Activated CD4-positive, alpha-beta T cell treated with anti-CD3 and anti-CD28 coated beads, Interleukin-2, amount 50 U/mL, for 24 hours (primary cell): ENCODE data around the gene PGP.

Experiments used
- DNase-seq, 2 donors: peaks; one replicate each; pipeline ENCODE4 v3.0.0-alpha.2; 2020; ENCODE audit warnings: low read depth in 1 of 2, low spot score in 1 of 2

The PGP gene

DNA sequence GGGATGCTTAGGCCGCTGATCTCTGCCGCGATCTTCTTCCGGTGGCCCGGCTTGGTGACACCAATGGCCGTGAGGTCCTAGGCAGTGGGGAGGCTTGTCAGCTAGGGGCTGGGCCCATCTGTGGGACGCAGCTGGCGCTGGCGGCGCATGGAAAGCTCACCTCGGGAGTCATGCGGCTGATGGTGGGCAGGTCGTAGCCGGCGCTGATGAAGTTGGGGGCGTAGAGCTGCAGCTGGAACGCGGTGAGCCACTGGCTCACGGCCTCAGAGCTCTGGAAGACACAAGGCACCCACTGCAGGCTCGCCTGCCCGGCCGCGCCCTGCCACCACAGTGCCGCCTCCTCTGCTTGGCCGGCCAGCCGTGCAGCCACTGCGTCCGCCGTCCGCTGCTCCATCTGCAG lies 31.0 kb downstream of the PGP start:
- DNase-seq = no peak

- DNase-seq = no peak
These were observed 32.7 kb downstream of the PGP start for GRCh38 chr16:2181952-2182351.

DNA sequence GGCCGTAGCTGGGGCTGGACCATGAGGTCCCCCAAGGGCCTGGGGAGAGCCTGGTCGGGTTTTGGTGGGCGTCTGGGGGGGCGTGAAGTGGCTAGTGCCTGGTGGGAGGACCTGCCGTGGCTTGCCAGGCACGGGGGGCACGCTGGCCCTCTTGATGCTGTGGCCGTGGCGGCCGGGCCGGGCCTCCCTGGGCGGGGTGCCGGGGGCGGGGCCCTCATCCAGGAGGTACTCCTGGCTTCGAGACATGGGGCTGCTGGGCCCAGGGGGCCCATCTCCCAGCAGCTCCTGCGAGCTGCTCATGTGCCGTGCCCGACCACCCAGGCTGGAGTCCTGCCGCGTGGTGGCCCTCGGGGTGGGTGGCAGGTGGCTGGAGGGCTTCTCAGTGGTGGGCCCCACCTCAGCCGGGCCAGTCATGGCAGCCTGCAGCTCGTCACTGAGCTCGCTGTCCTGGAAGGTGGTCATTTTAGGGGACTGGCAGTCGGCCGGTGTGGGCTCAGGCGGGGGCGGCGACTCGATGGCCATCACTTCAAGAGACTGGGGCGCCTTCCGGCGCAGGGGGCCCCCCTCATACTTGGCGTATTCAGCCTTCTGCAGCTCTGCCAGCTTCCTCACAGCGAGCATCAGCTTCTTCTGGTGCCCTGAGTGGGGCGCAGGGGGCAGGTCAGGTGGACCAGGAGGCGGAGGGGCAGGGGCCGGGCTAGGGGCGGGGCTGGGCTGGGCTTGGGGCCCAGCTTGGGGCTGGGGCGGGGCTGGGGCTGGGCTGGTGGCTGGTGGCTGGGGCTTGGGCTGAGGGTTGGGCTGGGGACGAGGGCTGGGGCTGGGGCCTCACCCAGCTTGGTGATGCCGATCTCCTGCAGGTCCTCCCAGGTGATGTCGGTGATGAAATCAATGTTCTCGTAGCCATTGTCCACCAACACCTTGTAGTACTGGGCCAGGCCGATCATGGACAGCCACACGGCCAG lies 33.4 kb downstream of the PGP start:
- no peak for DNase-seq

- no peak for DNase-seq
These were observed 34.2 kb downstream of the PGP start for GRCh38 chr16:2180461-2180860.

- DNase-seq = no peak
These were observed 35.1 kb downstream of the PGP start for GRCh38 chr16:2179576-2179975.

GRCh38 chr16:2179107-2179501 lies 35.5 kb downstream of the PGP start:
- DNase-seq = no peak

- DNase-seq = no peak
These were observed 36.1 kb downstream of the PGP start for GRCh38 chr16:2178321-2179106.

GRCh38 chr16:2177561-2177960 lies 37.1 kb downstream of the PGP start:
- no peak for DNase-seq

DNA sequence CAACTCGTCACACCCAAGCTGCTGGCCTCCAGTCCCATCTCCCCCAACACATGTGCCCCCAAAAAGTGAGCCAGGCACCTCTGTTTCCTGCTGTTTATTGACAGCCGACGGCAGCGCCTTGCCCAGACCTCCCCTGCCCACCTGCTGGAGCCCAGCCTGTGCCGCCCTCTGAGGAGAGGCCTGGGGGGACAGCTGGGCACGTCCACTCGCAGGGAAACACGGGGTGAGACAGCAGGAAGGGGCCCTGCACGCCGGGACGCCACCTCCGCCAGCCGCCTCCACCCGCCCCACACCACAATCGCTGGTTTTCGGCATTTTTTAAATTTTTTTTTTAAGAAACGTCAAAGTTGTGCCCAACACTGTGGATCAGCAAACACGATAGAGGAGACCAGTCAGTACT lies 37.5 kb downstream of the PGP start:
- no peak for DNase-seq

DNA sequence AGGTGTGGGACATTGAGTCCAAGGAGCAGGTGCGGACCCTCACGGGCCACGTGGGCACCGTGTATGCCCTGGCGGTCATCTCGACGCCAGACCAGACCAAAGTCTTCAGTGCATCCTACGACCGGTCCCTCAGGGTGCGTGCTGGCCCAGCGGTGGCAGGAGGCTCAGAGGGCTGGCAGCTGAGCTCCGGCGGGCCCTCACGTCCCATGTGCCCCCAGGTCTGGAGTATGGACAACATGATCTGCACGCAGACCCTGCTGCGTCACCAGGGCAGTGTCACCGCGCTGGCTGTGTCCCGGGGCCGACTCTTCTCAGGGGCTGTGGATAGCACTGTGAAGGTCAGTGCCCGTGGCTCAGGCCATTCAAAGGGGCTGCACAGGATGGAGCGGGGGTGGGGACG lies 38.6 kb downstream of the PGP start:
- no peak for DNase-seq

DNA sequence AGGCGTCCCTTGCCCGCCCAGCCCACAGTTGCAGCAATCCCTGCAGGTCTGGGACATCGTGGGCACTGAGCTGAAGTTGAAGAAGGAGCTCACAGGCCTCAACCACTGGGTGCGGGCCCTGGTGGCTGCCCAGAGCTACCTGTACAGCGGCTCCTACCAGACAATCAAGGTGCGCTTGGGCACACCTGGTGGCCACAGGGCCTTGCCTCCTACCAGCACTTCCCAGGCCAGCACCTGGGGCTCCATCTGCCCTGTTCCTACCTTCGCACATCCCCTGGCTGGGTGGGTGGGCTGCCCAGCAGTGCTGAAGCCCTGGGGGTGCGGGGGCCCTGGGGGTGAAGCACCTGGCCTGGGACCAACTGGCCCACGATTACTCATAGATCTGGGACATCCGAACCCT lies 39.2 kb downstream of the PGP start:
- DNase-seq = no peak

- no peak for DNase-seq
These were observed 40.1 kb downstream of the PGP start for GRCh38 chr16:2174396-2175131.

DNA sequence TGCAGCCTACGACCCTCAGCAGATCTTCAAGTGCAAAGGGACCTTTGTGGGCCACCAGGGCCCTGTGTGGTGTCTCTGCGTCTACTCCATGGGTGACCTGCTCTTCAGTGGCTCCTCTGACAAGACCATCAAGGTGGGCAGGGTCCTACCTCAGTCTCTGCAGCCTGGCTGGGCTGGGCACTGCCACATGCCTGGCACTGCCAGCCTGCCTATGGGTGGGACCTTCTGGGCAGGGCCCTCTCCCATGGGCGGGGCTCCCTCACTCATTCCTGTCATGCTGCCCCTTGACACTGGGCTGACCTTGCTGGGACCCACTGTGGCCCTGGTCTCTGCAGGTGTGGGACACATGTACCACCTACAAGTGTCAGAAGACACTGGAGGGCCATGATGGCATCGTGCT lies 40.7 kb downstream of the PGP start:
- no peak for DNase-seq

GRCh38 chr16:2173366-2173765 lies 41.3 kb downstream of the PGP start:
- DNase-seq = no peak

DNA sequence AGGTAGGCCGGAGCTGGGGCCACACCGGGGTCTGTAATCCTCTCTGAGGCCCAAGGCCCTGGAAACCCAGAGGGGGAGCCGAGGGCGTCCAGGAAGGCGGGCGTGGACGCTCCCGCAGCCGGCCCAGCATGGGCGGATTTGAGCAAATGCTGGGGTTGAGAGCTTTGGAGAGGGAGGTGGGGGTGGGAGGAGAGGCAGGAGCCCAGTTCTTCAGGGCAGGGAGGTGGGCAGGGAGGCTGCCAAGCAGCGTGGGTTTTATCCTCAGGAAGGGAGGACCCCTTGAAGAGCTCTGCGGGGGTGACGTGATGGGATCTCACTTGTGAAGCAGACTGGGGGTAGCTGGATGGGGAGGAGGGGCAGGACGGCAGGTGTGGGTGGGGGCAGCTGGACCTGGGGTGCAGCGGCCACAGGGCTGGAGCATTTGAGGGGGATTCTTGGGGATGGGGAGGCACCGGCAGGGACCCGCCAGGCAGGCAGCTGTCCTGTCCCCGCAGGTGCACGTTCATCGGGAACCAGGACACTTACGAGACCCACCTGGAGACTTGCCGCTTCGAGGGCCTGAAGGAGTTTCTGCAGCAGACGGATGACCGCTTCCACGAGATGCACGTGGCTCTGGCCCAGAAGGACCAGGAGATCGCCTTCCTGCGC lies 41.8 kb downstream of the PGP start:
- DNase-seq = no peak

- DNase-seq = no peak
These were observed 43.0 kb downstream of the PGP start for GRCh38 chr16:2171601-2172178.

DNA sequence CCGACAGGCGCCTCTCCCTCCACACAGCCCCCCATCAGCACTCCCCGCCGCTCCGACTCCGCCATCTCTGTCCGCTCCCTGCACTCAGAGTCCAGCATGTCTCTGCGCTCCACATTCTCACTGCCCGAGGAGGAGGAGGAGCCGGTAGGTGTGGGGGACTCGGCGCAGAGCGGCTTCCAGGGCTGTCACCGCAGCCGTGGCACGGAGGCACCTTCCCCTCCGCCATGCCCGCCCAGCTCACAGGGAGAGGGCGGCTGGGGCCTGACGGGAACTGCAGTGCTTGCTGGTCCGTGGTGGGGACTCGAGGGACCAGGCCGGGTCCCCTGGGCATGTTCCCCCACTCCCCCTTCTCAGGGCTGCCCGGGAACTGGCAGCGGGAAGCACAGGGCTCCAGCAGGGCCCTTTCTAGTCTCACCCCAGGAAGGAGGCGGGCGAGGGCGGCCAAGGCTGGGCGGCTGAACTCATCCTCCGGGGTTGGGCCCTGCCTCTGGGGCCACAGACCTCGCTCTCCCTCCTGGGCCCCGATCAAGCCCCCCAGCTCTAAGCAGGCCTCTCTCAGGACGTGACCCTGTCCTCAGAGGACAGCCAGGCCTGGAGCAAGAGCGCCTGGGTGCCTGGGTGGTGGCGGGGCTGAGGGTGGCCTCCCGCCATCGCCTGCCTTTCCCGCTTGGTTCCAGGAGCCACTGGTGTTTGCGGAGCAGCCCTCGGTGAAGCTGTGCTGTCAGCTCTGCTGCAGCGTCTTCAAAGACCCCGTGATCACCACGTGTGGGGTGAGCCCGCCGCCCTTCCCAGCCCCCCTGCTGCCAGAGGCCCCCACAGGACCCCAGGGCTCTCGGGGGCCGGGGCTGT lies 43.8 kb downstream of the PGP start:
- no peak for DNase-seq

- no peak for DNase-seq
These were observed 44.6 kb downstream of the PGP start for GRCh38 chr16:2170080-2170479.

DNA sequence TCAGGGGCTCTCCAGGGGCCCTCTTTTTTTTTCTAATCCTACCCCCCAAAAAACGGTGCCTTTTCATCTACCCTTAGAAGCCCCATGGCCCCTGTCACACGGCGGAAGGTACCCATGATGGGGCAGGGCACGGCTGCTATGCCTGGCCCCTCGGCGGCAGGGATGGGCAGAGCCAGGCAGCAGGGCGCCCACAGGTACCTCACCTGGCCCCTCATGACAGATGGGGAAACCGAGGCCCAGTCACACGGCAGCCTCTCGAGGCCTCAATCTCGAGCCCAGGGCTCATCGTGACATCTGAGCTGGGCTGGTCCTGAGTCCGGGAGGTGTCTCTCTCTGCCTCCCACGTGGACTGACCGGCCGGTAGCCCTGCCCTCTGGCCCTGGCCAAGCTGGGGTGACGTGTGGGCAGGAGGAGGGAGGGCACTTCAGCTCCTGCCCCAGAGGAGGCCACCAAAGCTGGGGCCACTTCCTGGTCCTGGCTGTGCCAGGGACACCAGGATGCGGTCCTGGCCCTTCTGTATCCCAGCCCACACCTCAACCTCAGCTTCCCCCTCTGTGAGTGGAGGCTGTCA lies 47.5 kb downstream of the PGP start:
- DNase-seq = no peak
